ENCODE measurements around the gene ZAP70. TPM values are rescaled to one million over a fixed set of nuclear protein-coding genes. Genes with fewer than 3 reads are reported as not detected.

ZAP70 gene
- total and polyA plus RNA-seq, 10 of the 15 experiments (the other 5 are each of a cell fraction or from before 2014, with no cell fraction given): 0.18 to 2.9 (median 1.2) TPM; not detected in 1

GRCh38 chr2:97663962-97664635 is 49.3 kb upstream of the ZAP70 start, which contains the start of gene ACTR1B (continued):
- TF ChIP-seq EP300 (IDR thresholded peaks at IDR 0.05; ENCODE audit: borderline replicate concordance in 1 of 2, control insufficient read depth in 1 of 2, low read depth in 2 of 2, low read length in 2 of 2) (no peak), CREM (IDR thresholded peaks at IDR 0.05; ENCODE audit: low read depth) (peak; percentile 82), CTCF (IDR thresholded peaks at IDR 0.05 in 2 of 3, conservative IDR thresholded peaks at IDR 0.05 in 1 of 3; ENCODE audit: control insufficient read depth in 2 of 3, extremely low read depth in 1 of 3, insufficient read depth in 1 of 3, low read depth in 3 of 3, low read length in 3 of 3) (peak; percentile 52 to 62 (median 52)), PAX8 (IDR thresholded peaks at IDR 0.05) (no peak), SRF (IDR thresholded peaks at IDR 0.05; ENCODE audit: low read depth in 2 of 2, low read length in 2 of 2) (no peak), NFYA (IDR thresholded peaks at IDR 0.05; ENCODE audit: borderline replicate concordance, low read depth, low read length) (no peak), CEBPB (IDR thresholded peaks at IDR 0.05; ENCODE audit: borderline replicate concordance in 1 of 2, low read depth in 2 of 2, low read length in 2 of 2) (no peak; a peak in 1 of 4 replicates), TCF7 (IDR thresholded peaks at IDR 0.05; ENCODE audit: borderline replicate concordance) (no peak), HCFC1 (IDR thresholded peaks at IDR 0.05; ENCODE audit: low read length) (no peak), E4F1 (IDR thresholded peaks at IDR 0.05; ENCODE audit: borderline replicate concordance, partially characterized antibody) (peak; percentile 47), IKZF2 (IDR thresholded peaks at IDR 0.05) (peak; percentile 74), ASH2L (IDR thresholded peaks at IDR 0.05; ENCODE audit: borderline replicate concordance, low read depth) (no peak), POU2F2 (IDR thresholded peaks at IDR 0.05; ENCODE audit: borderline replicate concordance, low read depth, low read length) (peak; percentile 45; the same call in 2 of the 3 replicates), ZBTB40 (IDR thresholded peaks at IDR 0.05; ENCODE audit: borderline replicate concordance) (no peak), SREBF1 (IDR thresholded peaks at IDR 0.05; ENCODE audit: low read length) (no peak), RELB (IDR thresholded peaks at IDR 0.05; ENCODE audit: low read depth) (peak; percentile 93)
